CD4-positive, CD25-positive, alpha-beta regulatory T cell (primary cell): ENCODE results near the gene ACTR5. TPM values are rescaled to one million over a fixed set of nuclear protein-coding genes. Genes with fewer than 3 reads are reported as not detected.
"Not testable (repeated sequence)": the region's sequence is repeated elsewhere in the genome, so short reads cannot be mapped to it uniquely, and the experiment has no call there.

Experiments
- ATAC-seq, 2 donors: fragments of 150-1000 bp; cut with Tn5 transposase; one replicate each; pipeline ENCODE4 v1.10.0; 2021; ENCODE audit warnings: low read depth in 2 of 2, moderate number of reproducible peaks in 2 of 2, moderate library complexity in 1 of 2
- DNase-seq, 3 donors: peaks; one replicate each; pipeline versions ENCODE4 v3.0.0 to v3.0.0-alpha.2; 2012 to 2022; ENCODE audit warnings: mixed read lengths in 1 of 3
- H3K27ac ChIP-seq: one replicate; pipeline ENCODE4 v1.7.0; 2013; ENCODE audit warnings: mild to moderate bottlenecking, low read length; ENCODE audit not compliant: insufficient read depth, poor library complexity, severe bottlenecking
- H3K27me3 ChIP-seq: one replicate; pipeline ENCODE4 v1.7.0; 2013; ENCODE audit warnings: low read length; ENCODE audit not compliant: control insufficient read depth, insufficient read depth
- H3K36me3 ChIP-seq: one replicate; pipeline ENCODE4 v1.7.0; 2013; ENCODE audit warnings: mild to moderate bottlenecking, low read length, moderate library complexity; ENCODE audit not compliant: control insufficient read depth, insufficient read depth
- H3K4me1 ChIP-seq: 2 replicates; pipeline ENCODE4 v1.7.0; 2013; ENCODE audit warnings: mild to moderate bottlenecking, low read length; ENCODE audit not compliant: insufficient read depth, control insufficient read depth, poor library complexity, severe bottlenecking
- H3K4me3 ChIP-seq: one replicate; pipeline ENCODE4 v1.7.0; 2013; ENCODE audit warnings: low read depth, mild to moderate bottlenecking, low read length, moderate library complexity
- H3K9me3 ChIP-seq, 2 experiments: 1 replicate in 1 of 2; 2 replicates in 1 of 2; pipeline ENCODE4 v1.7.0; 2013; ENCODE audit warnings: low read length in 2 of 2, mild to moderate bottlenecking in 1 of 2, moderate library complexity in 1 of 2; ENCODE audit not compliant: control insufficient read depth in 2 of 2
- H3K27ac Mint-ChIP-seq, 3 donors: one replicate each; pipeline ENCODE4 v1.8.0; 2020 to 2022; ENCODE audit warnings: mild to moderate bottlenecking in 3 of 3, mixed read lengths in 3 of 3, moderate library complexity in 2 of 3
- H3K27me3 Mint-ChIP-seq: one replicate; pipeline ENCODE4 v1.8.0; 2022; ENCODE audit warnings: mild to moderate bottlenecking, mixed read lengths
- H3K36me3 Mint-ChIP-seq: one replicate; pipeline ENCODE4 v1.8.0; 2020; ENCODE audit warnings: mixed read lengths
- H3K4me1 Mint-ChIP-seq, 4 donors: one replicate each; pipeline ENCODE4 v1.8.0; 2020 to 2022; ENCODE audit warnings: mixed read lengths in 4 of 4, mild to moderate bottlenecking in 1 of 4
- H3K4me3 Mint-ChIP-seq, 4 donors: one replicate each; pipeline ENCODE4 v1.8.0; 2020 to 2022; ENCODE audit warnings: mild to moderate bottlenecking in 4 of 4, mixed read lengths in 4 of 4, moderate library complexity in 3 of 4
- H3K9me3 Mint-ChIP-seq, 7 donors: one replicate each; pipeline ENCODE4 v1.8.0; 2020 to 2022; ENCODE audit warnings: mixed read lengths in 7 of 7, mild to moderate bottlenecking in 3 of 7, moderate library complexity in 2 of 7
- polyA plus RNA-seq, 4 donors: library from polyadenylated mRNA; unstranded; fragments of 300-500 nt; fragmentation: Illumina TruSeq; gene quantifications; one replicate each; pipeline ENCODE4 v1.2.3, GENCODE V29; 2021
- total RNA-seq: library from RNA; stranded (reverse); gene quantifications from one replicate; pipeline ENCODE4 v1.2.3, GENCODE V29; 2022

The ACTR5 gene
- total and polyA plus RNA-seq, 5 donors from 2014 or later: 6.1 to 14.5 (median 10.7) TPM

- no peaks in the 10 kb centered on the region for H3K27me3 ChIP-seq
- H3K36me3 ChIP-seq: no peaks in the 10 kb centered on the region
- H3K27ac Mint-ChIP-seq: no peak overlapping the region
- no peak overlapping the region for H3K4me3 ChIP-seq
- no peaks in the 10 kb centered on the region for H3K36me3 Mint-ChIP-seq
- H3K9me3 Mint-ChIP-seq: peaks cover 0 to 2% (median 0%) of the 10 kb centered on the region in 7 donors
- H3K4me3 Mint-ChIP-seq: no peak overlapping the region
- H3K4me1 ChIP-seq: no peaks in the 10 kb centered on the region
- no peaks in the 10 kb centered on the region for H3K27me3 Mint-ChIP-seq
- H3K9me3 ChIP-seq: no peaks in the 10 kb centered on the region
- H3K27ac ChIP-seq: no peak overlapping the region
- no peak for DNase-seq
- ATAC-seq: no peak
- peaks cover 0 to 6% (median 3%) of the 10 kb centered on the region in 4 donors for H3K4me1 Mint-ChIP-seq
These were observed 39.6 kb downstream of the ACTR5 start for GRCh38 chr20:38787870-38788269.

- Mint-ChIP-seq H3K27me3 (no peaks in the 10 kb centered on the region), H3K36me3 (no peaks in the 10 kb centered on the region), H3K27ac (peak overlapping the region in 2 of 3 donors; percentile 26 to 63), H3K4me1 (peaks cover 0 to 6% (median 3%) of the 10 kb centered on the region in 4 donors), H3K4me3 (peak overlapping the region in 1 of 4 donors; percentile 11), H3K9me3 (peaks cover 0 to 2% (median 0%) of the 10 kb centered on the region in 7 donors)
- ATAC-seq: no peak
- H3K4me3 ChIP-seq: no peak overlapping the region
- no peaks in the 10 kb centered on the region for H3K36me3 ChIP-seq
- no peak overlapping the region for H3K27ac ChIP-seq
- H3K27me3 ChIP-seq: no peaks in the 10 kb centered on the region
- no peaks in the 10 kb centered on the region for H3K9me3 ChIP-seq
- H3K4me1 ChIP-seq: no peaks in the 10 kb centered on the region
- no peak for DNase-seq
These were observed 41.4 kb downstream of the ACTR5 start for GRCh38 chr20:38789503-38790199.

GRCh38 chr20:38790200-38791053 is 42.2 kb downstream of the ACTR5 start:
- peak overlapping the region; percentile 26 to 92 (median 63) for H3K27ac Mint-ChIP-seq
- peak overlapping the region in 1 of 4 donors; percentile 58 for H3K4me3 Mint-ChIP-seq

GRCh38 chr20:38791291-38791690 is 43.0 kb downstream of the ACTR5 start:
- no peak overlapping the region for H3K4me3 ChIP-seq
- no peaks in the 10 kb centered on the region for H3K36me3 ChIP-seq
- no peaks in the 10 kb centered on the region for H3K4me1 ChIP-seq
- no peak overlapping the region for H3K4me3 Mint-ChIP-seq
- H3K4me1 Mint-ChIP-seq: peaks cover 0 to 6% (median 3%) of the 10 kb centered on the region in 4 donors
- no peak overlapping the region for H3K27ac Mint-ChIP-seq
- H3K27me3 ChIP-seq: no peaks in the 10 kb centered on the region
- no peaks in the 10 kb centered on the region for H3K9me3 ChIP-seq
- H3K36me3 Mint-ChIP-seq: no peaks in the 10 kb centered on the region
- H3K9me3 Mint-ChIP-seq: peaks cover 0 to 2% (median 0%) of the 10 kb centered on the region in 7 donors
- H3K27me3 Mint-ChIP-seq: no peaks in the 10 kb centered on the region
- no peak overlapping the region for H3K27ac ChIP-seq
- DNase-seq (no peak), ATAC-seq (no peak)

More at GRCh38 chr20:38790200-38791053, 42.2 kb downstream of the ACTR5 start:
- H3K9me3 Mint-ChIP-seq: peaks cover 0 to 2% (median 0%) of the 10 kb centered on the region in 7 donors
- H3K9me3 ChIP-seq: no peaks in the 10 kb centered on the region
- H3K36me3 Mint-ChIP-seq: no peaks in the 10 kb centered on the region
- no peaks in the 10 kb centered on the region for H3K27me3 ChIP-seq
- no peaks in the 10 kb centered on the region for H3K36me3 ChIP-seq
- no peaks in the 10 kb centered on the region for H3K4me1 ChIP-seq
- H3K27ac ChIP-seq: no peak overlapping the region
- ATAC-seq (peak in 1 of 2 donors; percentile 34), DNase-seq (peak in 2 of 3 donors; percentile 30 to 64)
- no peak overlapping the region for H3K4me3 ChIP-seq
- H3K4me1 Mint-ChIP-seq: peaks cover 0 to 6% (median 3%) of the 10 kb centered on the region in 4 donors
- no peaks in the 10 kb centered on the region for H3K27me3 Mint-ChIP-seq

- Histone ChIP-seq H3K4me3 (no peak overlapping the region), H3K4me1 (no peaks in the 10 kb centered on the region), H3K36me3 (no peaks in the 10 kb centered on the region), H3K27me3 (no peaks in the 10 kb centered on the region), H3K27ac (no peak overlapping the region), H3K9me3 (no peaks in the 10 kb centered on the region)
- H3K36me3 Mint-ChIP-seq: no peaks in the 10 kb centered on the region
- DNase-seq (no peak), ATAC-seq (no peak)
- H3K27ac Mint-ChIP-seq: no peak overlapping the region
- no peak overlapping the region for H3K4me3 Mint-ChIP-seq
- H3K9me3 Mint-ChIP-seq: peaks cover 0 to 2% (median 0%) of the 10 kb centered on the region in 7 donors
- H3K4me1 Mint-ChIP-seq: peaks cover 0 to 6% (median 3%) of the 10 kb centered on the region in 4 donors
- H3K27me3 Mint-ChIP-seq: no peaks in the 10 kb centered on the region
These were observed 43.7 kb downstream of the ACTR5 start for GRCh38 chr20:38791940-38792339.

GRCh38 chr20:38794057-38794456 is 45.8 kb downstream of the ACTR5 start:
- H3K27ac Mint-ChIP-seq, H3K36me3 ChIP-seq, H3K9me3 Mint-ChIP-seq, H3K4me1 ChIP-seq, H3K4me3 Mint-ChIP-seq, H3K27me3 ChIP-seq, H3K27me3 Mint-ChIP-seq, H3K4me3 ChIP-seq, H3K36me3 Mint-ChIP-seq, ATAC-seq, DNase-seq, H3K27ac ChIP-seq, H3K9me3 ChIP-seq: not testable (repeated sequence)
- peaks cover 2 to 15% (median 11%) of the 10 kb centered on the region in 4 donors for H3K4me1 Mint-ChIP-seq

GRCh38 chr20:38798266-38798665 is 50.0 kb downstream of the ACTR5 start:
- H3K27me3 Mint-ChIP-seq: no peaks in the 10 kb centered on the region
- DNase-seq (no peak), ATAC-seq (no peak)
- Histone ChIP-seq H3K4me1 (peaks cover 10% of the 10 kb centered on the region), H3K27me3 (no peaks in the 10 kb centered on the region), H3K36me3 (no peaks in the 10 kb centered on the region), H3K9me3 (no peaks in the 10 kb centered on the region), H3K27ac (no peak overlapping the region), H3K4me3 (no peak overlapping the region)
- peaks cover 0 to 6% (median 1%) of the 10 kb centered on the region in 7 donors for H3K9me3 Mint-ChIP-seq
- peak overlapping the region; percentile 5 to 71 (median 55) for H3K27ac Mint-ChIP-seq
- H3K4me3 Mint-ChIP-seq: no peak overlapping the region
- no peaks in the 10 kb centered on the region for H3K36me3 Mint-ChIP-seq
- H3K4me1 Mint-ChIP-seq: peaks cover 6 to 26% (median 15%) of the 10 kb centered on the region in 4 donors
